ENCODE data around the gene CLPSL1.

The CLPSL1 gene

GRCh38 chr6:35750557-35750956, 30.3 kb upstream of the CLPSL1 start:
- TF ChIP-seq SUZ12 (IDR thresholded peaks at IDR 0.05; ENCODE audit: extremely low read depth, insufficient read depth, insufficient read length) (no peak), ZNF274 (IDR thresholded peaks at IDR 0.05; ENCODE audit: low read depth, low read length) (no peak), YY1 (IDR thresholded peaks at IDR 0.05; ENCODE audit: insufficient read depth, insufficient read length) (no peak)
- no peak overlapping the region for H3K4me3 ChIP-seq (ENCODE audit: insufficient read length, low read depth)
- H3K4me1 ChIP-seq (ENCODE audit: insufficient read depth, insufficient read length), result peaks cover 9% of the 10 kb centered on the region
- DNase-seq (ENCODE audit: low read depth, low spot score), result no peak
- no peaks in the 10 kb centered on the region for H3K27me3 ChIP-seq (ENCODE audit: insufficient read depth, insufficient read length)
- no peak overlapping the region for H3K9ac ChIP-seq (ENCODE audit: insufficient read length, low read depth)
- peaks cover 17% of the 10 kb centered on the region for H3K9me3 ChIP-seq (ENCODE audit: insufficient read depth, low read length)
- H3K36me3 ChIP-seq (ENCODE audit: insufficient read depth, insufficient read length, low read length), result no peaks in the 10 kb centered on the region

- H3K36me3 ChIP-seq (ENCODE audit: insufficient read depth, insufficient read length, low read length), result no peaks in the 10 kb centered on the region
- no peak overlapping the region for H3K4me3 ChIP-seq (ENCODE audit: insufficient read length, low read depth)
- peaks cover 9% of the 10 kb centered on the region for H3K4me1 ChIP-seq (ENCODE audit: insufficient read depth, insufficient read length)
- peaks cover 17% of the 10 kb centered on the region for H3K9me3 ChIP-seq (ENCODE audit: insufficient read depth, low read length)
- TF ChIP-seq SUZ12 (IDR thresholded peaks at IDR 0.05; ENCODE audit: extremely low read depth, insufficient read depth, insufficient read length) (no peak), ZNF274 (IDR thresholded peaks at IDR 0.05; ENCODE audit: low read depth, low read length) (no peak), YY1 (IDR thresholded peaks at IDR 0.05; ENCODE audit: insufficient read depth, insufficient read length) (no peak)
- DNase-seq (ENCODE audit: low read depth, low spot score), result no peak
- no peaks in the 10 kb centered on the region for H3K27me3 ChIP-seq (ENCODE audit: insufficient read depth, insufficient read length)
- H3K9ac ChIP-seq (ENCODE audit: insufficient read length, low read depth), result no peak overlapping the region
Observed at GRCh38 chr6:35751594-35751993, 29.2 kb upstream of the CLPSL1 start.

- Histone ChIP-seq H3K9ac (ENCODE audit: insufficient read length, low read depth) (no peak overlapping the region), H3K4me1 (ENCODE audit: insufficient read depth, insufficient read length) (peaks cover 9% of the 10 kb centered on the region), H3K9me3 (ENCODE audit: insufficient read depth, low read length) (peaks cover 15% of the 10 kb centered on the region), H3K4me3 (ENCODE audit: insufficient read length, low read depth) (no peak overlapping the region), H3K36me3 (ENCODE audit: insufficient read depth, insufficient read length, low read length) (no peaks in the 10 kb centered on the region), H3K27me3 (ENCODE audit: insufficient read depth, insufficient read length) (no peaks in the 10 kb centered on the region)
- no peak for DNase-seq (ENCODE audit: low read depth, low spot score)
- no peak for TF ChIP-seq ZNF274 (IDR thresholded peaks at IDR 0.05; ENCODE audit: low read depth, low read length)
- TF ChIP-seq SUZ12 (IDR thresholded peaks at IDR 0.05; ENCODE audit: extremely low read depth, insufficient read depth, insufficient read length), result no peak
- TF ChIP-seq YY1 (IDR thresholded peaks at IDR 0.05; ENCODE audit: insufficient read depth, insufficient read length), result no peak
Observed at GRCh38 chr6:35752330-35752729, 28.5 kb upstream of the CLPSL1 start.

GRCh38 chr6:35754452-35755277, 26.2 kb upstream of the CLPSL1 start:
- Histone ChIP-seq H3K9ac (ENCODE audit: insufficient read length, low read depth) (no peak overlapping the region), H3K9me3 (ENCODE audit: insufficient read depth, low read length) (no peaks in the 10 kb centered on the region), H3K27me3 (ENCODE audit: insufficient read depth, insufficient read length) (no peaks in the 10 kb centered on the region), H3K4me1 (ENCODE audit: insufficient read depth, insufficient read length) (peaks cover 8% of the 10 kb centered on the region), H3K36me3 (ENCODE audit: insufficient read depth, insufficient read length, low read length) (no peaks in the 10 kb centered on the region), H3K4me3 (ENCODE audit: insufficient read length, low read depth) (no peak overlapping the region)
- no peak for DNase-seq (ENCODE audit: low read depth, low spot score)
- TF ChIP-seq YY1 (IDR thresholded peaks at IDR 0.05; ENCODE audit: insufficient read depth, insufficient read length) (no peak), ZNF274 (IDR thresholded peaks at IDR 0.05; ENCODE audit: low read depth, low read length) (no peak), SUZ12 (IDR thresholded peaks at IDR 0.05; ENCODE audit: extremely low read depth, insufficient read depth, insufficient read length) (no peak)

GRCh38 chr6:35755278-35755924, 25.4 kb upstream of the CLPSL1 start:
- no peak for DNase-seq (ENCODE audit: low read depth, low spot score)
- Histone ChIP-seq H3K9ac (ENCODE audit: insufficient read length, low read depth) (no peak overlapping the region), H3K4me1 (ENCODE audit: insufficient read depth, insufficient read length) (peaks cover 6% of the 10 kb centered on the region), H3K27me3 (ENCODE audit: insufficient read depth, insufficient read length) (no peaks in the 10 kb centered on the region), H3K36me3 (ENCODE audit: insufficient read depth, insufficient read length, low read length) (no peaks in the 10 kb centered on the region), H3K9me3 (ENCODE audit: insufficient read depth, low read length) (no peaks in the 10 kb centered on the region), H3K4me3 (ENCODE audit: insufficient read length, low read depth) (no peak overlapping the region)
- TF ChIP-seq SUZ12 (IDR thresholded peaks at IDR 0.05; ENCODE audit: extremely low read depth, insufficient read depth, insufficient read length), result no peak
- no peak for TF ChIP-seq ZNF274 (IDR thresholded peaks at IDR 0.05; ENCODE audit: low read depth, low read length)
- TF ChIP-seq YY1 (IDR thresholded peaks at IDR 0.05; ENCODE audit: insufficient read depth, insufficient read length), result no peak

GRCh38 chr6:35757456-35758123, 23.2 kb upstream of the CLPSL1 start:
- no peaks in the 10 kb centered on the region for H3K36me3 ChIP-seq (ENCODE audit: insufficient read depth, insufficient read length, low read length)
- DNase-seq (ENCODE audit: low read depth, low spot score), result no peak
- no peak for TF ChIP-seq ZNF274 (IDR thresholded peaks at IDR 0.05; ENCODE audit: low read depth, low read length)
- TF ChIP-seq SUZ12 (IDR thresholded peaks at IDR 0.05; ENCODE audit: extremely low read depth, insufficient read depth, insufficient read length), result no peak
- no peak for TF ChIP-seq YY1 (IDR thresholded peaks at IDR 0.05; ENCODE audit: insufficient read depth, insufficient read length)
- H3K27me3 ChIP-seq (ENCODE audit: insufficient read depth, insufficient read length), result no peaks in the 10 kb centered on the region
- H3K4me3 ChIP-seq (ENCODE audit: insufficient read length, low read depth), result no peak overlapping the region
- H3K9me3 ChIP-seq (ENCODE audit: insufficient read depth, low read length), result no peaks in the 10 kb centered on the region
- no peak overlapping the region for H3K9ac ChIP-seq (ENCODE audit: insufficient read length, low read depth)
- peaks cover 6% of the 10 kb centered on the region for H3K4me1 ChIP-seq (ENCODE audit: insufficient read depth, insufficient read length)

GRCh38 chr6:35759426-35759825, 21.4 kb upstream of the CLPSL1 start:
- Histone ChIP-seq H3K4me1 (ENCODE audit: insufficient read depth, insufficient read length) (peaks cover 5% of the 10 kb centered on the region), H3K27me3 (ENCODE audit: insufficient read depth, insufficient read length) (no peaks in the 10 kb centered on the region), H3K36me3 (ENCODE audit: insufficient read depth, insufficient read length, low read length) (no peaks in the 10 kb centered on the region), H3K4me3 (ENCODE audit: insufficient read length, low read depth) (no peak overlapping the region), H3K9me3 (ENCODE audit: insufficient read depth, low read length) (no peaks in the 10 kb centered on the region), H3K9ac (ENCODE audit: insufficient read length, low read depth) (no peak overlapping the region)
- no peak for TF ChIP-seq YY1 (IDR thresholded peaks at IDR 0.05; ENCODE audit: insufficient read depth, insufficient read length)
- no peak for TF ChIP-seq ZNF274 (IDR thresholded peaks at IDR 0.05; ENCODE audit: low read depth, low read length)
- TF ChIP-seq SUZ12 (IDR thresholded peaks at IDR 0.05; ENCODE audit: extremely low read depth, insufficient read depth, insufficient read length), result no peak
- DNase-seq (ENCODE audit: low read depth, low spot score), result no peak

All from NT2/D1 (cell line).